SU-DHL-6 (cell line): ENCODE data around the gene GALNT17.

Experiments used
- H2AFZ ChIP-seq: fragments of 200-600 bp; sonication (generic); 2 replicates; pipeline ENCODE4 v1.6.1; 2014; ENCODE audit warnings: low read depth, mild to moderate bottlenecking, moderate library complexity, mixed read lengths, antibody characterized with exemption, low read length; ENCODE audit not compliant: severe bottlenecking
- H3F3A ChIP-seq: fragments of 200-600 bp; shearing (Covaris generic); 2 replicates; pipeline ENCODE4 v1.6.0; 2016; ENCODE audit warnings: antibody characterized with exemption, mild to moderate bottlenecking; ENCODE audit not compliant: insufficient read depth
- H3K27ac ChIP-seq: fragments of 200-600 bp; sonication (generic); 2 replicates; pipeline ENCODE4 v1.5.1; 2016; ENCODE audit warnings: low read depth, mild to moderate bottlenecking, low read length, moderate library complexity, mixed read lengths
- H3K27me3 ChIP-seq: fragments of 200-600 bp; sonication (generic), shearing (Covaris generic); 2 replicates; pipeline ENCODE4 v1.6.0; 2014; ENCODE audit warnings: mild to moderate bottlenecking, low read length
- H3K36me3 ChIP-seq: fragments of 200-600 bp; sonication (generic); 2 replicates; pipeline ENCODE4 v1.6.1; 2014; ENCODE audit warnings: mild to moderate bottlenecking, low read length, mixed read lengths
- H3K4me2 ChIP-seq: fragments of 300-600, 200-600 bp; shearing (Covaris generic), sonication (generic); 2 replicates; pipeline ENCODE4 v1.6.0; 2014; ENCODE audit warnings: low read length, low read depth, mild to moderate bottlenecking; ENCODE audit not compliant: poor library complexity, severe bottlenecking
- H3K4me3 ChIP-seq: fragments of 200-600 bp; sonication (generic); 2 replicates; pipeline ENCODE4 v1.5.1; 2014; ENCODE audit warnings: antibody characterized with exemption, low read length, mild to moderate bottlenecking, mixed read lengths; ENCODE audit not compliant: insufficient read depth, poor library complexity, severe bottlenecking
- H3K79me2 ChIP-seq: fragments of 200-600 bp; sonication (generic); 2 replicates; pipeline ENCODE4 v1.6.1; 2014; ENCODE audit warnings: mild to moderate bottlenecking, low read length, moderate library complexity; ENCODE audit not compliant: insufficient read depth
- H3K9ac ChIP-seq: fragments of 200-600 bp; sonication (generic); 2 replicates; pipeline ENCODE4 v1.7.0; 2014; ENCODE audit warnings: mild to moderate bottlenecking, low read length
- H3K9me2 ChIP-seq: fragments of 200-600 bp; sonication (generic); replicated peaks from 2 replicates; pipeline ENCODE4 v1.6.1; 2014; ENCODE audit warnings: low read length; ENCODE audit not compliant: insufficient read depth
- H3K9me3 ChIP-seq: fragments of 200-600 bp; sonication (generic); 2 replicates; pipeline ENCODE4 v1.6.1; 2014; ENCODE audit warnings: low read length, mixed read lengths; ENCODE audit not compliant: insufficient read depth
- H4K20me1 ChIP-seq: fragments of 200-600 bp; sonication (generic); 2 replicates; pipeline ENCODE4 v1.6.1; 2014; ENCODE audit warnings: low read depth, mild to moderate bottlenecking, antibody characterized with exemption, low read length, moderate library complexity, mixed read lengths
- EZH2phosphoT487 ChIP-seq: fragments of 200-600 bp; sonication (generic), shearing (Covaris generic); conservative IDR thresholded peaks from 2 replicates; pipeline ENCODE4 v1.6.1; 2018; ENCODE audit warnings: mild to moderate bottlenecking, antibody characterized with exemption, low read length, moderate library complexity, mixed read lengths
- TF ChIP-seq, protein P1 (sequence below): fragments of 200-600 bp; sonication (generic); IDR thresholded peaks from one replicate; pipeline ENCODE4 v1.5.1; 2017; ENCODE audit warnings: antibody characterized with exemption, mild to moderate bottlenecking, low read length, moderate library complexity; ENCODE audit not compliant: insufficient read depth, poor library complexity, severe bottlenecking

Gene GALNT17

DNA sequence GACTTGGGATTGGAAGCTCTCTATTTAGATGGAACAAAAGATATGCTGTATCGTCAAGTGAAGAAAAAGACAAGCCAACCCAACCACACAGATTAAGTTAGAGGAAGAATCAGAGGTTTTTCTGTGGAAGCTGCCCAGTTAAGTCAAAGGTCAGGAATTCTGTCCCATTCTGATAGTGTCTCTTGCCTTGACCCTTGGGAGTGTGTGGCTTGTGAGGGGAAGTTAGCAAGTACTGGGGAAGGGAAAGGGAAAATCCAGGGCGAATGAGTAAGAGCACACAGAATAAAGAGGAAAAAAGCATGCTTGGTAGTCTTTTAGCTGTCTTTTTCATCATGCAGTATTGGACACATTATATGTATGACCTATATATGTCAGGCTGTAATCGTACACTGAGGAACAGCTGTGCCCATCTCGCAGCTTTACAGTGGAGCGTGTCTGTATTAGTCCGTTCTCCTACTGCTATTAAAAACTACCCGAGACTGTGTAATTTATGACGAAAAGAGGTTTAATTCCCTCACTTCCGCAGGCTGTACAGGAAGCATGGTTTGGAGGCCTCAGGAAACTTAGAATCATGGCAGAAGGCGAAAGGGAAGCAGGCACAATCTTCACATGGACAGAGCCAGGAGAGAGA, 197.2 kb downstream of the GALNT17 start:
- no peaks in the 10 kb centered on the region for H3K27me3 ChIP-seq
- H3K36me3 ChIP-seq = no peaks in the 10 kb centered on the region
- H3K79me2 ChIP-seq = no peaks in the 10 kb centered on the region
- H3K4me2 ChIP-seq = no peak overlapping the region
- H3K27ac ChIP-seq = no peak overlapping the region
- no peaks in the 10 kb centered on the region for H3K9me2 ChIP-seq
- H4K20me1 ChIP-seq = no peaks in the 10 kb centered on the region
- no peak overlapping the region for H3K4me3 ChIP-seq
- no peaks in the 10 kb centered on the region for H3F3A ChIP-seq
- no peak overlapping the region for H2AFZ ChIP-seq
- no peaks in the 10 kb centered on the region for H3K9me3 ChIP-seq
- no peak overlapping the region for H3K9ac ChIP-seq
- TF ChIP-seq, protein P1, sequence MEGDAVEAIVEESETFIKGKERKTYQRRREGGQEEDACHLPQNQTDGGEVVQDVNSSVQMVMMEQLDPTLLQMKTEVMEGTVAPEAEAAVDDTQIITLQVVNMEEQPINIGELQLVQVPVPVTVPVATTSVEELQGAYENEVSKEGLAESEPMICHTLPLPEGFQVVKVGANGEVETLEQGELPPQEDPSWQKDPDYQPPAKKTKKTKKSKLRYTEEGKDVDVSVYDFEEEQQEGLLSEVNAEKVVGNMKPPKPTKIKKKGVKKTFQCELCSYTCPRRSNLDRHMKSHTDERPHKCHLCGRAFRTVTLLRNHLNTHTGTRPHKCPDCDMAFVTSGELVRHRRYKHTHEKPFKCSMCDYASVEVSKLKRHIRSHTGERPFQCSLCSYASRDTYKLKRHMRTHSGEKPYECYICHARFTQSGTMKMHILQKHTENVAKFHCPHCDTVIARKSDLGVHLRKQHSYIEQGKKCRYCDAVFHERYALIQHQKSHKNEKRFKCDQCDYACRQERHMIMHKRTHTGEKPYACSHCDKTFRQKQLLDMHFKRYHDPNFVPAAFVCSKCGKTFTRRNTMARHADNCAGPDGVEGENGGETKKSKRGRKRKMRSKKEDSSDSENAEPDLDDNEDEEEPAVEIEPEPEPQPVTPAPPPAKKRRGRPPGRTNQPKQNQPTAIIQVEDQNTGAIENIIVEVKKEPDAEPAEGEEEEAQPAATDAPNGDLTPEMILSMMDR = no peak
- no peak for TF ChIP-seq EZH2phosphoT487

DNA sequence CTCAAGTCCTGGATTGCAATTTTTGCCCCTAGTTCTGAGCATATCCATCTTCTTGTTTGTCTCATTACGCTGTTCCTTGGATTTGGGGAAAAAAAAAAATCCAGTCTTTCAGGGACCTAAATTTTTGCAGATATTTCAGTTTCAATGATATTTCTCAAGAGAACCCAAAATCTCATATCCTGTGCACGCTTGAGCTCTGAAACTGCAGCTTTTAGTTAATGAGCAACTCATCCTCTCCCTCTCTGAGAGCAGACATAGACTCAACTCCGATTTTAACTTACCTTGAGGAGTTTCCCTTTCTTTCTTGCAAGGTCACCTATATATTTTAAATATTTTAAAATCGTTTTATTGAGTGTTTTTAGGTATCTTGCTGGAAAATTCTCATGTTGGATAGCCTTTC, 200.3 kb downstream of the GALNT17 start:
- Histone ChIP-seq H4K20me1 (no peaks in the 10 kb centered on the region), H3K4me2 (no peak overlapping the region), H3K9me2 (no peaks in the 10 kb centered on the region), H3K4me3 (no peak overlapping the region), H3K79me2 (no peaks in the 10 kb centered on the region), H3K9ac (no peak overlapping the region), H3K27ac (no peak overlapping the region), H3K9me3 (no peaks in the 10 kb centered on the region), H2AFZ (no peak overlapping the region), H3K27me3 (no peaks in the 10 kb centered on the region), H3K36me3 (no peaks in the 10 kb centered on the region), H3F3A (no peaks in the 10 kb centered on the region)
- no peak for TF ChIP-seq EZH2phosphoT487
- TF ChIP-seq, protein P1 = no peak

DNA sequence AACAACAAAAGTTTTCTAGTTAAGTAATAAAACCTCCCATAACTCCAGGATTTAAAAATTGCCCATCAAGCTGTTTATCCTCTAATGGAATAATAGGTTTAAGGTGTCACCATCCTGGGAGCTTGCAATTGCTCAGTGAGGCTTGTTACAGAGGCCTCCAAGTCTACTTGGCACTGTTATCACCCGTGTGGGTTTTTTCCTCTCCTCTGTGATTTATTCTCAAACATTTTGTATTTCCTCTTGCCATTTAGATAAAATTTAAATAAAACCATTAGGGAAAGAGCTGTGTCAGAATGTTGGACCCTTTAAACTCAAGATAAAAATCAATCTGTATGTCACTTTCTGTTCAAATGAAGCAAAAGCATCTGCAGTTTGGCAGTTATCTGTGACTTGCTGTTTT, 202.6 kb downstream of the GALNT17 start:
- H3F3A ChIP-seq = no peaks in the 10 kb centered on the region
- H2AFZ ChIP-seq = no peak overlapping the region
- no peaks in the 10 kb centered on the region for H3K27me3 ChIP-seq
- no peaks in the 10 kb centered on the region for H3K79me2 ChIP-seq
- H3K9me3 ChIP-seq = no peaks in the 10 kb centered on the region
- TF ChIP-seq, protein P1 = no peak
- TF ChIP-seq EZH2phosphoT487 = no peak
- no peak overlapping the region for H3K4me3 ChIP-seq
- no peak overlapping the region for H3K4me2 ChIP-seq
- H3K36me3 ChIP-seq = no peaks in the 10 kb centered on the region
- no peak overlapping the region for H3K9ac ChIP-seq
- no peaks in the 10 kb centered on the region for H4K20me1 ChIP-seq
- H3K27ac ChIP-seq = no peak overlapping the region
- H3K9me2 ChIP-seq = no peaks in the 10 kb centered on the region
